Fibroblast of mammary gland (primary cell): ENCODE data around the gene PPP3CA.
A peak's percentile ranks its signal among the peaks of the same experiment; 100 is the strongest.
"Not testable (repeated sequence)": the region's sequence is repeated elsewhere in the genome, so short reads cannot be mapped to it uniquely, and the experiment has no call there.

Experiments used
- DNase-seq: peaks from one replicate; pipeline ENCODE4 v3.0.0-alpha.2; 2010; ENCODE audit warnings: low read depth
- H3K4me3 ChIP-seq: 2 replicates; pipeline ENCODE4 v1.5.1; 2011; ENCODE audit warnings: low read depth, mild to moderate bottlenecking, low read length, moderate library complexity; ENCODE audit not compliant: control insufficient read depth
- CTCF ChIP-seq: conservative IDR thresholded peaks from 2 replicates; pipeline ENCODE4 v1.5.1; 2011; ENCODE audit warnings: low read depth, low read length, inconsistent platforms; ENCODE audit not compliant: control insufficient read depth, insufficient read depth

Gene PPP3CA

GRCh38 chr4:101010987-101011386 lies 336.3 kb downstream of the PPP3CA start:
- TF ChIP-seq CTCF: no peak

GRCh38 chr4:101009471-101009870 lies 337.9 kb downstream of the PPP3CA start:
- no peak for DNase-seq
- TF ChIP-seq CTCF: no peak
- no peak overlapping the region for H3K4me3 ChIP-seq

More at GRCh38 chr4:101010987-101011386, 336.3 kb downstream of the PPP3CA start:
- no peak for DNase-seq
- no peak overlapping the region for H3K4me3 ChIP-seq

- no peak overlapping the region for H3K4me3 ChIP-seq
- TF ChIP-seq CTCF: no peak
- DNase-seq: no peak
These were observed 338.8 kb downstream of the PPP3CA start for GRCh38 chr4:101008503-101008902.

- no peak for DNase-seq
- no peak for TF ChIP-seq CTCF
These were observed 341.7 kb downstream of the PPP3CA start for GRCh38 chr4:101005659-101006058.

GRCh38 chr4:101000496-101000895 lies 346.8 kb downstream of the PPP3CA start:
- no peak for TF ChIP-seq CTCF
- no peak overlapping the region for H3K4me3 ChIP-seq
- DNase-seq: no peak

More at GRCh38 chr4:101005659-101006058, 341.7 kb downstream of the PPP3CA start:
- H3K4me3 ChIP-seq: no peak overlapping the region

GRCh38 chr4:100995671-100996070 lies 351.7 kb downstream of the PPP3CA start:
- DNase-seq: no peak
- H3K4me3 ChIP-seq: no peak overlapping the region
- TF ChIP-seq CTCF: no peak

GRCh38 chr4:100995002-100995401 lies 352.3 kb downstream of the PPP3CA start:
- H3K4me3 ChIP-seq, DNase-seq: not testable (repeated sequence)

GRCh38 chr4:100991332-100992069 lies 355.8 kb downstream of the PPP3CA start:
- peak; percentile 71 for DNase-seq
- H3K4me3 ChIP-seq: not testable (repeated sequence)
